HG02943 (cell line): ENCODE results near the gene TYK2.

ENCODE experiments used
- ATAC-seq: cut with Tn5 transposase; IDR thresholded peaks from one replicate; pipeline ENCODE4 v1.9.1; 2021; ENCODE audit warnings: mild to moderate bottlenecking, low read depth, moderate library complexity; ENCODE audit not compliant: unreplicated experiment

The TYK2 gene

DNA sequence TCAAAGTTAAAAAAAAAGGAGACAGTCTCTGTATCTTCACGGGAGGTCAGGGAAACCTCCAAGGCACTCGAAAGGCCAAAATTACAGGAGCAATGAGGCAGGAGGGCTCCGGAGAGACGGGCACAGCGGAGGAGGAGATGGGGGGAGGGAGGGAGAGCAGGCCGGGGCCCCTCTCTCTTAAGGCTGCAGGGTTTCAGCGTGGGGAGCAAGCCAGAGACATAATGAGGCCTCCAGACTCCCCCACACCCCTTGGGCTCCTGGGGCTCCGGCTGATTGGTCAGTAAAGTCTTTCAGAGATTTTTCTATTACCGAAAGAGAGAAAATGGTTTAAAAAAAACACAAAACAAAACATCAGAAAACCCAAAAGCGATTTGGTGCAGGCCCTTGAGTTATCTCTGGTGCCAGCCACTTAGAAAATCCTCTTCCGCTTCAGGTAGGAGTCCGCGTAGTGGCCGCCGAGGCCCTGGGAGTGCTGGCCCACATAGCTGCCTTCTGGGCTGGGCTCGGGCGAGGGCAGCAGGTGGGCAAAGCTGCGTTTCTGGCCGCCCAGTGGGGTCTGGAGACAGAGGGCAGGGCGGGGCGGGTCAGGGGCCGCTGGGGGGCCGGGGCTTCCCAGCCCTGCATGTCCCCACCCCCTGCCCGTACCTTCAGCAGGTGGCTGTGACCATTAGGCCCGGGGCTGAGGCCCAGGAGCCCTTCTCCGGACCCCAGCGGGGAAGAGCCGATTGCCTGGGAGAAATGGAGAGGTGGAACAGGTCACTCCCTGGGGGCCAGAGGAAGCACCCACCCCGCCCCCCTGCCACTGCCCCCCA, 63.1 kb downstream of the TYK2 start:
- ATAC-seq, result no peak

DNA sequence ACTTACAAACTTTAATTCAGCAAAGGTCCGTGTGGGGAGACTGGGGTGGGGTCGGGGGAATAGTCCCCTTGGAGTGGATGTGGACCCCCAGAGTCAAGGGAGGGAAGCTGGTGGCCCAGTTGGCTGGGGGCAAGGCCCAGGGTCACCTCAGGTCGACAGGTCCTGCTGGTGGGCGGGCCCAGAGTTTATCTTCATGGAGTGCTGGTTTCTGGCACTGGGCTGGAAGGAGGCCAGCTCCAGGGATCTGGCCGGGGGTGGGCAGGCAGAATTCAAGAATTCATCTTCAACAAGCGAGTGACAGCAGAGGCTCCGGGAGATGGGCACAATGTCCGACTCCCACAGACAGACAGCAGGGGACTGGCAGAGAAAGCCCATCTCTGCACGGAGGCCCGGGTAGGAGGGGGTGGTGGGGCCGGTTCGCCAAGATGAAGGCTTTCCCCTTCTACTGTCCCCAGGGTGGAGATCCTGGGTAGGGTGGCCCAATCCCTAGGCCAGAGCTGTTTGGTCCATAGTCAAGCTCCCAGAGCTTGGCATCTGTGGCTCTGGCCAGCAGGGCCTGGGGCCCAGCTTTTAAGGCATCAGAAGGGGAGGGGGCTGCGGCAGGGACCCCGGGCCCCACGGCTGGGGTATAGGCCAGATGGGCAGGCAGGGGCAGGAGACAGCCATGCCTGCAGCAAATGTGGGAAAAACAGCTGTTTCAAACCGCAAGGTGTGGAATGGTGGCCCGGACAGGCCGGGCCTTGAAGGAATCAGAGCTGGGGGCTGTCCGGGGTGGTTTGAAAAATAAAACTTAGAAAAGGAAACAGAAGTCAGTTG, 63.9 kb downstream of the TYK2 start:
- ATAC-seq, result no peak

DNA sequence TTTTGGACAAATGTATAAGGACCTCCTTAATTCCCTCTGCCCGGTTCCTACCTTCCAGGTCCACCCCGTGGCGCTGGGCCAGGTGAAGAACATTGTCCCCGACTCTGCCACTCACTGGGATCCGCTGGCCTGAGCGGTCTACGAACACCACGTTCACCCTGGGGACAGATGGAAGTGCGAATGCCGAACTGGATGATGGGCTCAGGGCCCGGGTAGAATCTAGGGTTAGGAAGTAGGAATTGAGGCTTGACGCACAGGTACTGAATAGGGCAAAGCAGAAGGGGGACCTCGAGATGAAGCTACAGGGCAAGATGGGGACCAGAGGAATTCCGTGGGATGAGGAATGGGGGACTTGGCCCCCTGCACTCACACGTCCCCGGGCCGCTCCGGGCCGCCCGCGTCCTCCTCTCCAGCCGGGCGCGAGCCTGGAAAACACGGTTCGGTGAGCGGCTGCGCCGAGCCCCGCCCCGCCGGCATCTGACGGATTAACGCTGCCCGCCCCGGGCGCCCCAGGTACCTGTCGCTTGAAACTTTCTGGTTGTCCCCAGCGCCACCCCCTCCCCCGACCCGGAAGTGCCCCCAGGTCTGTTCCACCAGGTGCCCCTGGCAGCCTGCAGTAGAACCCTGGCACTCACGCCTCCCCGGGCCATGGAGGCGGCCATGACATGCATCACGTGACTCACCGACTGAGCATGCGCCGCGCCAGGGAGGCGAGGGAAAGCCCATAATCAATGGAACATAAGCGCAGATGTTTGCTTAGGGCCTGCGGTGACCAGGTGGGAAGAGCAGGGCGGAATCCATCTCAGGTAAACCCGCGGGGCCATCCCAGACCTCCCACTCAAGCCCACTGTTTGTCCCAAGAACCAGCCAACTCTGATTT, 64.8 kb downstream of the TYK2 start, which contains the start of gene FDX2:
Gene FDX2, minus strand, starts transcription at position 681 of the 880 bp plus-strand sequence. Its CDS starts 19 bp downstream, at position 662.
- no peak for ATAC-seq

DNA sequence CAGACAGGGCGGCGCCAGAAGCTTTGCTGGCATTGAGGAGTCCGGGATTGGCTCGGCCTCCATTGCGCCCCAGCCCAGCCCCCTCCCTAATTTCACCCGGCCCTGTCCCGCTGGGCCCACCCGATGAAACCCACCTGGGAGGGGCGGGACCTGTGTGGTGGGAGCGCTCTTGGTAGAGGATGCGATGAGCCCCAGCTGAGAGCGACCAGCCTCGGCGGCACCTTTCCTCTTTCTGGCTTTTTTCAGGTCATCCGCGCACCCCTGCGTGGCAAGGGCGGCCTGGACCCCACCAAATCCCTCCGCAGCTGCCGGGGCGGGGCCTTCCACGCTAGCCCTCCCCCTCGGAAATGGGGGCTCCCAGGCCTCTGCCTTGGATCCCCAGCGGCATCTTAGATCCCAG, 70.9 kb downstream of the TYK2 start, which contains the start of gene ZGLP1:
Gene ZGLP1, minus strand, starts transcription at position 393 of the 400 bp plus-strand sequence.
- no peak for ATAC-seq

DNA sequence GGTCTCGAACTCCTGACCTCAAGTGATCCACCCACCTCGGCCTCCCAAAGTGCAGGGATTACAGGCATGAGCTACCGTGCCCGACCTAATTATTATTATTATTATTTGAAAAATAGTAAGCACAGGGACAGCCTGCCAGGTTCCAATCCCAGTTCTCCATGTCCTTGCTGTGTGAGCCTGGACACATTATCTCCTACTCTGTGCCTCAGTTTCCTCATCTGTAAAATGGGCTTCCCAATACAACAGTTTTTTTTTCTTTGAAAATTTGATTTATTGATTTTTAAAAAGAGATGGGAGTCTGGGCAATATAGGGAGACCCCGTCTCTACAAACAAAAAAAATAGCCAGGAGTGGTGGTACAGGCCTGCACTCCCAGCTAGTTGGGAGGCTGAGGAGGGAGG, 74.0 kb downstream of the TYK2 start:
- ATAC-seq, result no peak

DNA sequence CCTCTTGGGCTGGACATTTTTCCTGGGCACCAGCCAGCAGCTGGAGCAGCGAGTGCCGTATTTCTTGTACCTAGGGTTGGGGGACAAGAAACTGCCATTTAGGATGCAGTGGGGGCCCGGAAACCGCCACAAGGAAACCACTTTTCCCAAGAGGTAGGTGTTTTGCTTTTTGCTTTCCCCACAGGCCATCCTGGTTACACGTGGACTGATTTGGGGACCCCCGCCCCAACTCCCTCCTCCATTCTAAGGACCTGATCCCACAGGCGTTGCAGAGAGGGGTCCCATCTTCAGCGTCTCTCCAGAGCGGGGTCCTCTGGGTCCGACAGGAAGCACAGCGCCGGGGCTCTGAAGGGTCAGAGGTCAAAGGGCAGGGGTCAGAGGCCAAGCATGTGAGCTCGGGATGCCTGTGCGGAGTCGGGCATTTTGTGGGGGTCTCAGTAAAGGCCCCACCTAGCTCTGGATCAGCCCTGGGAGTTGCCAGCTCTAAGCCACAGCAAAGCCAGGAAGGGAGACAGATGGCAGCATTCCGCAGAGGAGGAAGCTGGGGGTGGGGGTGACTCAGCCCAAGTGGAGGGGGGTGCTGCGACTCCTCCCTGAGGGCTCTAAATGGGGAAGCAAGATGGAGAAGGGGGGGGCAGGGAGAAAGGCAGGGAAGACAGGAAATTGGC, 75.1 kb downstream of the TYK2 start:
- ATAC-seq, result no peak
